GM18520 (cell line): ENCODE results near the gene KIRREL2.

ENCODE experiments used
- ATAC-seq: cut with Tn5 transposase; IDR thresholded peaks from one replicate; pipeline ENCODE4 v1.9.1; 2021; ENCODE audit not compliant: unreplicated experiment

The KIRREL2 gene

GRCh38 chr19:35913589-35913988 lies 56.9 kb downstream of the KIRREL2 start:
- no peak for ATAC-seq

GRCh38 chr19:35915443-35915842 lies 58.7 kb downstream of the KIRREL2 start:
- no peak for ATAC-seq
